SH-SY5Y (cell line): ENCODE measurements around the gene RPS2.

Source experiments
- GATA2 ChIP-seq: IDR thresholded peaks from 2 replicates; pipeline ENCODE4 v1.6.1; 2011; ENCODE audit warnings: mild to moderate bottlenecking, low read depth, low read length
- GATA3 ChIP-seq: IDR thresholded peaks from 2 replicates; pipeline ENCODE4 v1.6.1; 2011; ENCODE audit warnings: low read depth, mild to moderate bottlenecking, low read length, moderate library complexity

DNA sequence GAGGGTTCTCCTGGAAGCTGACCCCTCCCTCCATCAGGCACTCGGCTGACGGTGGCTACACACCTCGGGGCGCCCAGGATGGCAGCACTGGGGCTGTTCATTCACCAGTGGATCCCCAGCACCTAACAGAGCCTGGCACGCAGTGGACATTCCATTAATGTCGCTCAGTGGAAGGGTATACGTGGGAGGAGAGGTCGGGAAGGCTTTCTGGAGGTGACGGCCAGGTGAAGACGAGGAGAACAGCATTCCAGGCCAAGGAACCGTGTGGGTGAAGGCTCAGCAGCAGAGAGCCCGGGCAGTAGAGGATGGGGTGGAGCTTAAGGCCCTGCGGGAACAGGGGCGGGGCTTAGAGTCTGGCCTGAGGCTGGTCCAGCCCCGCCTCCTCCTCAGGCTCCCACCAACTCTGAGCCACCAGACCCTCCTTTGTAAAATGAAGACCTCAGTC lies 43.9 kb downstream of the RPS2 start:
- no peak for TF ChIP-seq GATA3
- no peak for TF ChIP-seq GATA2
